Cardiac muscle cell (in vitro differentiated cells and primary cell): ENCODE measurements around the gene CEP97. TPM values are rescaled to one million over a fixed set of nuclear protein-coding genes. Genes with fewer than 3 reads are reported as not detected.

ENCODE experiments used
- DNase-seq, 2 donors: peaks; one replicate each; pipeline versions ENCODE4 v3.0.0 to v3.0.0-alpha.2; 2010 to 2017; ENCODE audit warnings: low read depth in 1 of 2, low spot score in 1 of 2
- H3K27ac ChIP-seq: fragments of 200-600 bp; sonication (generic); 2 replicates; pipeline ENCODE4 v1.5.1; 2016
- H3K27me3 ChIP-seq: fragments of 200-600 bp; sonication (generic); 2 replicates; pipeline ENCODE4 v1.6.0; 2016; ENCODE audit warnings: control low read depth
- H3K36me3 ChIP-seq: fragments of 200-600 bp; sonication (generic); 2 replicates; pipeline ENCODE4 v1.5.1; 2016; ENCODE audit warnings: control low read depth
- H3K4me1 ChIP-seq: fragments of 200-600 bp; sonication (generic); 2 replicates; pipeline ENCODE4 v1.8.1; 2017; ENCODE audit warnings: low read depth, mild to moderate bottlenecking, mixed run types
- H3K4me3 ChIP-seq: fragments of 200-600 bp; sonication (generic); 2 replicates; pipeline ENCODE4 v1.5.1; 2016; ENCODE audit warnings: mild to moderate bottlenecking
- H3K9me3 ChIP-seq: fragments of 200-600 bp; sonication (generic); 2 replicates; pipeline ENCODE4 v1.5.1; 2017; ENCODE audit warnings: low read depth, mild to moderate bottlenecking, control low read depth
- polyA plus RNA-seq: library from polyadenylated mRNA; unstranded; fragments of >200 nt; fragmentation: Nextera tagmentation; extraction: Ambion mirVana; gene quantifications from 2 replicates; pipeline ENCODE4 v1.2.1, GENCODE V29; 2016
- total RNA-seq: library from RNA; depleted of rRNA; stranded (reverse); fragments of >200 nt; gene quantifications from 2 replicates; pipeline ENCODE4 v1.2.3, GENCODE V29; 2016
- TF ChIP-seq, protein P1 (sequence below): IDR thresholded peaks from 2 replicates; pipeline ENCODE4 v1.5.1; 2012; ENCODE audit warnings: low read depth, mild to moderate bottlenecking, low read length

Gene CEP97
- total and polyA plus RNA-seq, 2 experiments from 2014 or later, result 3.4 to 20.4 TPM

GRCh38 chr3:101806491-101806890 is 82.1 kb downstream of the CEP97 start:
- Histone ChIP-seq H3K4me1 (peaks cover 13% of the 10 kb centered on the region), H3K27me3 (no peaks in the 10 kb centered on the region), H3K4me3 (no peak overlapping the region), H3K27ac (no peak overlapping the region), H3K36me3 (no peaks in the 10 kb centered on the region), H3K9me3 (no peaks in the 10 kb centered on the region)
- no peak for DNase-seq
- TF ChIP-seq, protein P1, sequence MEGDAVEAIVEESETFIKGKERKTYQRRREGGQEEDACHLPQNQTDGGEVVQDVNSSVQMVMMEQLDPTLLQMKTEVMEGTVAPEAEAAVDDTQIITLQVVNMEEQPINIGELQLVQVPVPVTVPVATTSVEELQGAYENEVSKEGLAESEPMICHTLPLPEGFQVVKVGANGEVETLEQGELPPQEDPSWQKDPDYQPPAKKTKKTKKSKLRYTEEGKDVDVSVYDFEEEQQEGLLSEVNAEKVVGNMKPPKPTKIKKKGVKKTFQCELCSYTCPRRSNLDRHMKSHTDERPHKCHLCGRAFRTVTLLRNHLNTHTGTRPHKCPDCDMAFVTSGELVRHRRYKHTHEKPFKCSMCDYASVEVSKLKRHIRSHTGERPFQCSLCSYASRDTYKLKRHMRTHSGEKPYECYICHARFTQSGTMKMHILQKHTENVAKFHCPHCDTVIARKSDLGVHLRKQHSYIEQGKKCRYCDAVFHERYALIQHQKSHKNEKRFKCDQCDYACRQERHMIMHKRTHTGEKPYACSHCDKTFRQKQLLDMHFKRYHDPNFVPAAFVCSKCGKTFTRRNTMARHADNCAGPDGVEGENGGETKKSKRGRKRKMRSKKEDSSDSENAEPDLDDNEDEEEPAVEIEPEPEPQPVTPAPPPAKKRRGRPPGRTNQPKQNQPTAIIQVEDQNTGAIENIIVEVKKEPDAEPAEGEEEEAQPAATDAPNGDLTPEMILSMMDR, result no peak

DNA sequence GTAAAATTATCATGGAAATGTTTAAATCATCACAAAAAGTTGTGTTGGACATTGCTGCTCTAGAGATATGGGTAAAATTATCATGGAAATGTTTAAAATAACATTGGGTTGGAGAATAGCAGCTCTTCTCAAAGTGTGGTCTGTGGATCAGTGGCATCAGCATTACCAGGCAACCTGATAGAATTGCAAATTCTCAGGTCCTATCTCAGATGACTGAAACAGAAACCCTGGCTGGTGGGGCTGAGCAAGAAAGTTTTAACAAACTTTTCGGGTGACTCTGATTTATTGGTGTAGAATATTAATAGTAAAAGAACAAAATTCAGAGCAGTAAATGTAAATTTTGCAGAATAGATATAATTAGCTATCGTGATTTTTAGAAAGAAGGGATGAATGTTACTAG is 83.5 kb downstream of the CEP97 start:
- Histone ChIP-seq H3K36me3 (no peaks in the 10 kb centered on the region), H3K9me3 (no peaks in the 10 kb centered on the region), H3K27ac (no peak overlapping the region), H3K27me3 (no peaks in the 10 kb centered on the region), H3K4me3 (no peak overlapping the region), H3K4me1 (peaks cover 13% of the 10 kb centered on the region)
- DNase-seq, result no peak
- TF ChIP-seq, protein P1, result no peak

DNA sequence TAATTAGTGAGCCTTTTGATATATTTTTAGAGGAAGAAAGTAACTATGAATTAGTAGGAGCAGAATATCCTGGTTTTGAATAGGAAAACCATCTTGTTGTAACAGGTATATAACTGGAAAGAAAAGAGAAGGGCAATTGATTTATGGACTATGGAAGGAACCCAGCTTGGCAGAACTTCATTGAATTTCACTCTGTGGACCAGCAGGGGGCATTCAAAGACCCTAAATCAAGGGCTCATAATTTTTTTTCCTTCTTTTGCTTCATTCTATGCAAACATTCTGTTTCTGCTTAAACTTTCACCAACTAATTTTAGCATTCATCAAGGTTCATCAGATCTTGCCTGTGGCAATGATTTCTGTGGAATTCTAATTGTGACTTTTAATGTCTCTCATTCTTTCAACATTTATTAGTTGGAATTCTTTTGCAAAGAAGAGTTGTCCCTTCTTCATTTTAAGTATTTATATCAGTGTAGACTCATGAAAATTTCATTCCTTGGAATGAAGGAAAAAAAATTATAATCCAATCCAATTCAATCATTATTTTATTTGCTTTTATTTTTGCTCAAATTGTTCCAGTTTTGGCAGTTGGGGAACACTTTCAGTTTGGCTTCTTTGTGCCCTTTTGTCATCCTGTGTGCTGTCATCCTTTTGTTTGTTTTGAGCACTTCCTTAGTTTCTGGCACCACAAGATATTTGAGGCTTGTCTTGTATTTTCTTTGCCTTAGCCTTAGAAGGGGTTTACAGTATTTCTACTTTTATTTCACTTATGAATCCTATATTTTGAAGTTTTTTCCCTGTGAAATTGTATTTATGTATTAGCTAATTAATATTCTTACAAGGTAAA is 85.0 kb downstream of the CEP97 start:
- no peaks in the 10 kb centered on the region for H3K9me3 ChIP-seq
- no peaks in the 10 kb centered on the region for H3K36me3 ChIP-seq
- TF ChIP-seq, protein P1, result peak; percentile 67
- no peak overlapping the region for H3K4me3 ChIP-seq
- H3K4me1 ChIP-seq, result peaks cover 20% of the 10 kb centered on the region
- H3K27ac ChIP-seq, result peak overlapping the region; percentile 47
- H3K27me3 ChIP-seq, result no peaks in the 10 kb centered on the region
- DNase-seq, result peak; percentile 67 to 69

GRCh38 chr3:101810022-101810418 is 85.6 kb downstream of the CEP97 start:
- Histone ChIP-seq H3K27ac (peak overlapping the region; percentile 47), H3K36me3 (no peaks in the 10 kb centered on the region), H3K9me3 (no peaks in the 10 kb centered on the region), H3K4me1 (peaks cover 26% of the 10 kb centered on the region), H3K27me3 (no peaks in the 10 kb centered on the region), H3K4me3 (no peak overlapping the region)
- peak in 1 of 2 donors; percentile 59 for DNase-seq
- TF ChIP-seq, protein P1, result no peak

- TF ChIP-seq, protein P1, result no peak
- no peak for DNase-seq
- H3K27me3 ChIP-seq, result no peaks in the 10 kb centered on the region
- no peaks in the 10 kb centered on the region for H3K36me3 ChIP-seq
- peaks cover 30% of the 10 kb centered on the region for H3K4me1 ChIP-seq
- H3K9me3 ChIP-seq, result no peaks in the 10 kb centered on the region
- no peak overlapping the region for H3K4me3 ChIP-seq
- no peak overlapping the region for H3K27ac ChIP-seq
Measured at GRCh38 chr3:101811875-101812274, 87.5 kb downstream of the CEP97 start.
